Right atrium auricular region (tissue), 2 donors: ENCODE measurements around the gene SH3YL1. TPM values are rescaled to one million over a fixed set of nuclear protein-coding genes. Genes with fewer than 3 reads are reported as not detected.

ENCODE experiments used
- DNase-seq: peaks from one replicate; pipeline ENCODE4 v3.0.0-alpha.2; 2019; ENCODE audit warnings: low spot score
- H3K27ac ChIP-seq, 2 donors: fragments of 200-600 bp; sonication (generic); 1 replicate in 1 of 2; 2 replicates in 1 of 2; pipeline ENCODE4 v1.5.1; 2016 to 2019
- H3K27me3 ChIP-seq, 2 donors: fragments of 200-600 bp; sonication (generic); one replicate each; pipeline versions ENCODE4 v1.5.1 to v1.6.0; 2017 to 2019
- H3K36me3 ChIP-seq: fragments of 200-600 bp; sonication (generic); one replicate; pipeline ENCODE4 v1.5.1; 2016
- H3K4me1 ChIP-seq, 2 donors: fragments of 200-600 bp; sonication (generic); one replicate each; pipeline versions ENCODE4 v1.5.1 to v1.6.0; 2017 to 2019
- H3K4me3 ChIP-seq, 2 donors: fragments of 200-600 bp; sonication (generic); 1 replicate in 1 of 2; 2 replicates in 1 of 2; pipeline ENCODE4 v1.5.1; 2017 to 2019; ENCODE audit warnings: mild to moderate bottlenecking in 1 of 2, moderate library complexity in 1 of 2
- H3K9me3 ChIP-seq, 2 donors: fragments of 200-600 bp; sonication (generic); one replicate each; pipeline ENCODE4 v1.5.1; 2019
- total RNA-seq, 2 donors: library from RNA; depleted of rRNA; stranded (reverse); fragments of >200 nt; gene quantifications; one replicate each; pipeline ENCODE4 v1.1.0, GENCODE V29; 2016
- TF ChIP-seq, protein P1 (sequence below), 2 donors: fragments of 200-600 bp; sonication (generic); IDR thresholded peaks; one replicate each; pipeline ENCODE4 v1.5.1; 2019; ENCODE audit warnings: antibody characterized with exemption in 2 of 2

SH3YL1 gene
- total RNA-seq, 2 donors from 2014 or later = 7.8 to 11.3 TPM

DNA sequence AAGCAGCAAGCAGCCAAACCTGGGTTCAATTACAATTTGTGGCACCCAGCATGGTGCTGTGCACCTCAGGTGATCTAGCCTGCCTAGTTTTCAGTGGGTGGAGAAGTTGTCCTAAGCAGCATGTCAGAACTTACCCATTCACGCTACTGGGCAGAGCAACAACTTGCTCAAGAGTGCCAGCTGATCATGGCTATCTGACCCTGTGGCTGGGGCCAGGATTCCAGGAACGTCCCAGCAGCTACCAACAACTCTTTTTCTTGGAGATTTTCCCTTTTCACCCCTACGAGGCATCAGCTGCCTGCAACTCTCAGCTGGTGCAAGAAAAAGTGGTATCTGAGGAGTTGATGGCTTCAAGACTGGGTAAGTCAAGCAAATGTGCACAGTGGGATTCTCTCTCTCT, 83.5 kb downstream of the SH3YL1 start:
- DNase-seq = no peak
- Histone ChIP-seq H3K27me3 (no peaks in the 10 kb centered on the region), H3K4me3 (no peak overlapping the region), H3K4me1 (no peaks in the 10 kb centered on the region), H3K27ac (no peak overlapping the region), H3K9me3 (no peaks in the 10 kb centered on the region), H3K36me3 (no peaks in the 10 kb centered on the region)
- TF ChIP-seq, protein P1, sequence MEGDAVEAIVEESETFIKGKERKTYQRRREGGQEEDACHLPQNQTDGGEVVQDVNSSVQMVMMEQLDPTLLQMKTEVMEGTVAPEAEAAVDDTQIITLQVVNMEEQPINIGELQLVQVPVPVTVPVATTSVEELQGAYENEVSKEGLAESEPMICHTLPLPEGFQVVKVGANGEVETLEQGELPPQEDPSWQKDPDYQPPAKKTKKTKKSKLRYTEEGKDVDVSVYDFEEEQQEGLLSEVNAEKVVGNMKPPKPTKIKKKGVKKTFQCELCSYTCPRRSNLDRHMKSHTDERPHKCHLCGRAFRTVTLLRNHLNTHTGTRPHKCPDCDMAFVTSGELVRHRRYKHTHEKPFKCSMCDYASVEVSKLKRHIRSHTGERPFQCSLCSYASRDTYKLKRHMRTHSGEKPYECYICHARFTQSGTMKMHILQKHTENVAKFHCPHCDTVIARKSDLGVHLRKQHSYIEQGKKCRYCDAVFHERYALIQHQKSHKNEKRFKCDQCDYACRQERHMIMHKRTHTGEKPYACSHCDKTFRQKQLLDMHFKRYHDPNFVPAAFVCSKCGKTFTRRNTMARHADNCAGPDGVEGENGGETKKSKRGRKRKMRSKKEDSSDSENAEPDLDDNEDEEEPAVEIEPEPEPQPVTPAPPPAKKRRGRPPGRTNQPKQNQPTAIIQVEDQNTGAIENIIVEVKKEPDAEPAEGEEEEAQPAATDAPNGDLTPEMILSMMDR (IDR thresholded peaks at IDR 0.05) = no peak

GRCh38 chr2:179886-180285, 83.9 kb downstream of the SH3YL1 start:
- no peak overlapping the region for H3K4me3 ChIP-seq
- DNase-seq = no peak
- H3K27ac ChIP-seq = no peak overlapping the region
- H3K36me3 ChIP-seq = no peaks in the 10 kb centered on the region
- H3K4me1 ChIP-seq = no peaks in the 10 kb centered on the region
- H3K27me3 ChIP-seq = no peaks in the 10 kb centered on the region
- TF ChIP-seq, protein P1 (IDR thresholded peaks at IDR 0.05) = no peak
- H3K9me3 ChIP-seq = no peaks in the 10 kb centered on the region

DNA sequence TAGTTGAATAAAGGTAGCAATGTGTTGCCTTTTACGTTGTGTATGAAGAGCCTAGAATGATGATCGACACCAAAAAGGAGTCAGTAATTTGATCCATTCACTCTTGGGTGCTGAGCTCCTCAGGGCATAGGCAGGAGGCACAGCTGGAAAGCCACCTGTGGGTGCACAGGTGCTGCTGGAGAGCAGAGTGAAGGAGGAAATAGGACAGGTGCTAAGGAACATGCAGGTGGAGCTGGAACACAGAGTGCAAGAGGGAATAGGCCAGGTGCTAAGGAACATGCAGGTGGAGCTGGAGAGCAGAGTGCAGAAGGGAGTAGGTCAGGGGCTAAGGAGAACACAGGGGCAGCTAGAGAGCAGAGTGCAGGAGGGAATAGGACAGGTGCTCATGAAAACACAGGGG, 86.1 kb downstream of the SH3YL1 start:
- TF ChIP-seq, protein P1 (IDR thresholded peaks at IDR 0.05) = no peak
- no peaks in the 10 kb centered on the region for H3K27me3 ChIP-seq
- no peak for DNase-seq
- H3K9me3 ChIP-seq = no peaks in the 10 kb centered on the region
- H3K36me3 ChIP-seq = no peaks in the 10 kb centered on the region
- H3K4me3 ChIP-seq = no peak overlapping the region
- H3K4me1 ChIP-seq = no peaks in the 10 kb centered on the region
- H3K27ac ChIP-seq = no peak overlapping the region

GRCh38 chr2:176917-177316, 86.9 kb downstream of the SH3YL1 start:
- no peaks in the 10 kb centered on the region for H3K27me3 ChIP-seq
- no peak for DNase-seq
- no peak overlapping the region for H3K4me3 ChIP-seq
- TF ChIP-seq, protein P1 (IDR thresholded peaks at IDR 0.05) = no peak
- H3K36me3 ChIP-seq = no peaks in the 10 kb centered on the region
- H3K4me1 ChIP-seq = no peaks in the 10 kb centered on the region
- H3K27ac ChIP-seq = no peak overlapping the region
- no peaks in the 10 kb centered on the region for H3K9me3 ChIP-seq

- TF ChIP-seq, protein P1 (IDR thresholded peaks at IDR 0.05) = no peak
- no peaks in the 10 kb centered on the region for H3K4me1 ChIP-seq
- DNase-seq = no peak
Observed at GRCh38 chr2:175880-176820, 87.7 kb downstream of the SH3YL1 start.

More at GRCh38 chr2:175880-176820, 87.7 kb downstream of the SH3YL1 start:
- Histone ChIP-seq H3K4me3 (no peak overlapping the region), H3K27me3 (no peaks in the 10 kb centered on the region), H3K9me3 (no peaks in the 10 kb centered on the region), H3K36me3 (no peaks in the 10 kb centered on the region), H3K27ac (no peak overlapping the region)
